Caco-2 (cell line): ENCODE measurements around the gene NUP210. TPM values are rescaled to one million over a fixed set of nuclear protein-coding genes. Genes with fewer than 3 reads are reported as not detected.

Experiments
- BruUV-seq: library from RNA; stranded (reverse); fragments of 400-500 nt; replicated peaks from 2 replicates; lab custom pipeline; 2021; lab: Mats Ljungman, UMichigan
- CTCF ChIA-PET: fragments of 300-600 bp; sonication (Branson Sonifier 250); formaldehyde crosslinking; loops from one replicate; lab custom pipeline; 2022; ENCODE audit warnings: antibody characterized with exemption; lab: Charles Lee
- POLR2A ChIA-PET: fragments of 300-600 bp; sonication (Branson Sonifier 250); formaldehyde crosslinking; loops from one replicate; lab custom pipeline; 2022; ENCODE audit warnings: antibody characterized with exemption; lab: Charles Lee
- DNase-seq, 2 experiments: peaks; one replicate each; pipeline versions ENCODE4 v3.0.0 to v3.0.0-alpha.2; 2020 to 2022
- H3K27me3 ChIP-seq: replicated peaks from 2 replicates; pipeline ENCODE4 v1.6.0; 2011; ENCODE audit warnings: low read length; ENCODE audit not compliant: control insufficient read depth, insufficient read depth
- H3K36me3 ChIP-seq: 2 replicates; pipeline ENCODE4 v1.5.1; 2011; ENCODE audit warnings: low read length; ENCODE audit not compliant: control insufficient read depth, insufficient read depth
- H3K4me1 ChIP-seq: fragments of 250-450 bp; sonication (Bioruptor Pico); 2 replicates; pipeline ENCODE4 v1.5.1; 2020; ENCODE audit warnings: mild to moderate bottlenecking
- H3K4me3 ChIP-seq: 2 replicates; pipeline ENCODE4 v1.5.1; 2011; ENCODE audit warnings: low read depth, mild to moderate bottlenecking, control low read depth, low read length
- H3K9me3 ChIP-seq: fragments of 250-450 bp; sonication (Bioruptor Pico); 2 replicates; pipeline ENCODE4 v1.5.1; 2020; ENCODE audit warnings: mild to moderate bottlenecking, moderate library complexity
- H3K27ac Mint-ChIP-seq: one replicate; pipeline ENCODE4 v1.8.0; 2022; ENCODE audit warnings: mixed read lengths; ENCODE audit not compliant: unreplicated experiment
- H3K27me3 Mint-ChIP-seq: one replicate; pipeline ENCODE4 v1.8.0; 2022; ENCODE audit warnings: mixed read lengths; ENCODE audit not compliant: insufficient read depth, unreplicated experiment
- H3K36me3 Mint-ChIP-seq: one replicate; pipeline ENCODE4 v1.8.0; 2022; ENCODE audit warnings: mild to moderate bottlenecking, mixed read lengths; ENCODE audit not compliant: insufficient read depth, unreplicated experiment
- H3K4me1 Mint-ChIP-seq: one replicate; pipeline ENCODE4 v1.8.0; 2022; ENCODE audit warnings: low read depth, mixed read lengths; ENCODE audit not compliant: unreplicated experiment
- H3K4me3 Mint-ChIP-seq: one replicate; pipeline ENCODE4 v1.8.0; 2022; ENCODE audit warnings: mild to moderate bottlenecking, moderate library complexity, mixed read lengths; ENCODE audit not compliant: unreplicated experiment
- H3K9me3 Mint-ChIP-seq: one replicate; pipeline ENCODE4 v1.8.0; 2022; ENCODE audit warnings: mixed read lengths; ENCODE audit not compliant: unreplicated experiment
- CTCF ChIP-seq, 2 experiments: fragments of 200-600 bp in 1 of 2; IDR thresholded peaks; 1 replicate in 1 of 2; 2 replicates in 1 of 2; pipeline versions ENCODE4 v1.5.1 to v1.8.0; 2011 to 2022; ENCODE audit warnings: antibody characterized with exemption in 1 of 2, control low read depth in 1 of 2, inconsistent platforms in 1 of 2, low read depth in 1 of 2, low read length in 1 of 2, mild to moderate bottlenecking in 1 of 2, moderate library complexity in 1 of 2; ENCODE audit not compliant: insufficient read depth in 1 of 2, severe bottlenecking in 1 of 2, unreplicated experiment in 1 of 2
- intact Hi-C: fragments of 100-400 bp; cut with micrococcal nuclease; formaldehyde crosslinking; loops from one replicate; pipeline ENCODE4 v1.10.0; 2022; ENCODE audit not compliant: unreplicated experiment
- total RNA-seq: library from RNA; stranded (reverse); gene quantifications from 2 replicates; pipeline ENCODE4 v1.2.3, GENCODE V29; 2022

The NUP210 gene
- total RNA-seq, 1 experiment from 2014 or later: 63.7 TPM

GRCh38 chr3:13276438-13277195 lies 143.5 kb downstream of the NUP210 start:
- H3K4me3 Mint-ChIP-seq: no peak overlapping the region
- Histone ChIP-seq H3K36me3 (no peaks in the 10 kb centered on the region), H3K27me3 (no peaks in the 10 kb centered on the region), H3K4me1 (no peaks in the 10 kb centered on the region), H3K4me3 (no peak overlapping the region), H3K9me3 (no peaks in the 10 kb centered on the region)
- peaks cover 3% of the 10 kb centered on the region for H3K27me3 Mint-ChIP-seq
- no peak overlapping the region for H3K27ac Mint-ChIP-seq
- no peak for TF ChIP-seq CTCF (IDR thresholded peaks at IDR 0.05; ENCODE audit: insufficient read depth in 1 of 2, low read depth in 1 of 2, low read length in 1 of 2, severe bottlenecking in 1 of 2, unreplicated experiment in 1 of 2)
- ChIA-PET CTCF (no interaction called here), POLR2A (no interaction called here)
- intact Hi-C loops: no loop called here
- no TSS peak for BruUV-seq
- no peak for DNase-seq
- no peaks in the 10 kb centered on the region for H3K9me3 Mint-ChIP-seq
- H3K4me1 Mint-ChIP-seq: no peaks in the 10 kb centered on the region
- H3K36me3 Mint-ChIP-seq: no peaks in the 10 kb centered on the region

- POLR2A ChIA-PET: no interaction called here
- Mint-ChIP-seq H3K27ac (no peak overlapping the region), H3K4me1 (no peaks in the 10 kb centered on the region), H3K4me3 (no peak overlapping the region), H3K36me3 (no peaks in the 10 kb centered on the region), H3K27me3 (peaks cover 3% of the 10 kb centered on the region), H3K9me3 (no peaks in the 10 kb centered on the region)
- H3K4me3 ChIP-seq: no peak overlapping the region
- H3K36me3 ChIP-seq: no peaks in the 10 kb centered on the region
- DNase-seq: no peak
- CTCF ChIA-PET: interaction anchor here (0.7 kb wide), 1 partner anchor 179 kb away, joined by 6 read pairs; no protein-coding TSS in a partner anchor
- H3K9me3 ChIP-seq: no peaks in the 10 kb centered on the region
- no peak for TF ChIP-seq CTCF (IDR thresholded peaks at IDR 0.05; ENCODE audit: insufficient read depth in 1 of 2, low read depth in 1 of 2, low read length in 1 of 2, severe bottlenecking in 1 of 2, unreplicated experiment in 1 of 2)
- intact Hi-C loops: no loop called here
- H3K27me3 ChIP-seq: no peaks in the 10 kb centered on the region
- BruUV-seq: no TSS peak
- no peaks in the 10 kb centered on the region for H3K4me1 ChIP-seq
Measured at GRCh38 chr3:13275376-13276005, 144.6 kb downstream of the NUP210 start.

GRCh38 chr3:13274551-13275332 lies 145.4 kb downstream of the NUP210 start:
- H3K36me3 ChIP-seq: no peaks in the 10 kb centered on the region
- no peak for TF ChIP-seq CTCF (IDR thresholded peaks at IDR 0.05; ENCODE audit: insufficient read depth in 1 of 2, low read depth in 1 of 2, low read length in 1 of 2, severe bottlenecking in 1 of 2, unreplicated experiment in 1 of 2)
- ChIA-PET CTCF (no interaction called here), POLR2A (no interaction called here)
- DNase-seq: no peak
- Mint-ChIP-seq H3K36me3 (no peaks in the 10 kb centered on the region), H3K4me1 (no peaks in the 10 kb centered on the region), H3K27me3 (peaks cover 3% of the 10 kb centered on the region), H3K4me3 (no peak overlapping the region), H3K27ac (no peak overlapping the region), H3K9me3 (no peaks in the 10 kb centered on the region)
- H3K9me3 ChIP-seq: no peaks in the 10 kb centered on the region
- H3K4me1 ChIP-seq: no peaks in the 10 kb centered on the region
- H3K4me3 ChIP-seq: no peak overlapping the region
- no peaks in the 10 kb centered on the region for H3K27me3 ChIP-seq
- no TSS peak for BruUV-seq
- intact Hi-C loops: no loop called here
